Lung (tissue), 12 donors: ENCODE results near the gene EFNA1. TPM values are rescaled to one million over a fixed set of nuclear protein-coding genes. Genes with fewer than 3 reads are reported as not detected.

Experiments used
- ATAC-seq: fragments of 200-7000 bp; cut with Tn5 transposase; one replicate; pipeline ENCODE4 v1.9.1; 2020; ENCODE audit warnings: moderate number of reproducible peaks; ENCODE audit not compliant: insufficient read depth, low FRiP score
- DNase-seq, 3 donors: peaks; one replicate each; pipeline ENCODE4 v3.0.0-alpha.2; 2013 to 2017
- H3K27ac ChIP-seq, 2 donors: one replicate each; pipeline ENCODE4 v1.5.1; 2013; ENCODE audit warnings: mild to moderate bottlenecking in 2 of 2, moderate library complexity in 2 of 2, control low read depth in 1 of 2, inconsistent platforms in 1 of 2, low read depth in 1 of 2, low read length in 1 of 2
- H3K27me3 ChIP-seq, 3 donors: one replicate each; pipeline ENCODE4 v1.5.1; 2013; ENCODE audit warnings: low read length in 2 of 3; ENCODE audit not compliant: control insufficient read depth in 3 of 3, insufficient read depth in 3 of 3
- H3K36me3 ChIP-seq, 4 donors: one replicate each; pipeline ENCODE4 v1.5.1; 2013; ENCODE audit warnings: low read length in 4 of 4, mild to moderate bottlenecking in 1 of 4, moderate library complexity in 1 of 4; ENCODE audit not compliant: control insufficient read depth in 4 of 4, insufficient read depth in 4 of 4
- H3K4me1 ChIP-seq, 5 donors: one replicate each; pipeline ENCODE4 v1.5.1; 2013; ENCODE audit warnings: low read length in 5 of 5, mild to moderate bottlenecking in 2 of 5, moderate library complexity in 1 of 5; ENCODE audit not compliant: control insufficient read depth in 5 of 5, insufficient read depth in 5 of 5
- H3K4me3 ChIP-seq: one replicate; pipeline ENCODE4 v1.5.1; 2013; ENCODE audit warnings: mild to moderate bottlenecking, control low read depth, moderate library complexity
- H3K9ac ChIP-seq, 2 donors: one replicate each; pipeline ENCODE4 v1.5.1; 2013; ENCODE audit warnings: low read length in 2 of 2, control low read depth in 1 of 2; ENCODE audit not compliant: insufficient read depth in 1 of 2
- H3K9me3 ChIP-seq, 4 donors: one replicate each; pipeline ENCODE4 v1.5.1; 2013; ENCODE audit warnings: low read length in 3 of 4, mild to moderate bottlenecking in 1 of 4, moderate library complexity in 1 of 4; ENCODE audit not compliant: control insufficient read depth in 4 of 4, insufficient read depth in 3 of 4
- CTCF ChIP-seq: IDR thresholded peaks from 2 replicates; pipeline ENCODE4 v1.5.1; 2012; ENCODE audit warnings: mild to moderate bottlenecking; ENCODE audit errors: control extremely low read depth, extremely low read depth
- WGBS, 2 donors: extraction: QIAGEN DNeasy Blood & Tissue Kit; methylation state at CpG; one replicate each; pipeline ENCODE4 v1.1.7; 2013; 5-methylcytosine and 5-hydroxymethylcytosine counted together
- polyA plus RNA-seq, 2 donors: library from polyadenylated mRNA; stranded (reverse); fragments of 200-250 nt; gene quantifications; one replicate each; pipeline ENCODE4 v1.2.1, GENCODE V29; 2013
- total RNA-seq, 2 donors: library from RNA; depleted of rRNA in 1 of 2; stranded (reverse); fragments of >200 nt in 1 of 2; gene quantifications; one replicate each; pipeline ENCODE4 v1.2.1, GENCODE V29; 2014 to 2021
- donor health status: control.
- donor health status: control.
- donor health status: Bipolar disorder and iron deficiency.
- donor health status: healthy.
- donor health status: DM: yes; HTN: yes; CAD: no.

EFNA1 gene
- total and polyA plus RNA-seq, 4 donors, result 111 to 202 (median 168) TPM

GRCh38 chr1:155175927-155176371, 48.3 kb downstream of the EFNA1 start:
- Histone ChIP-seq H3K36me3 (no peaks in the 10 kb centered on the region), H3K27ac (no peak overlapping the region), H3K9me3 (no peaks in the 10 kb centered on the region), H3K9ac (no peak overlapping the region), H3K27me3 (no peaks in the 10 kb centered on the region), H3K4me3 (no peak overlapping the region), H3K4me1 (peaks cover 0 to 29% (median 3%) of the 10 kb centered on the region in 5 donors)
- no peak for TF ChIP-seq CTCF
- WGBS, 2 donors, result 56 to 74% methylated on average over 9 of the region's 9 CpGs
- no peak for ATAC-seq
- no peak for DNase-seq

GRCh38 chr1:155176544-155177071, 48.9 kb downstream of the EFNA1 start:
- Histone ChIP-seq H3K36me3 (no peaks in the 10 kb centered on the region), H3K9ac (no peak overlapping the region), H3K4me3 (no peak overlapping the region), H3K27ac (peak overlapping the region in 1 of 2 donors; percentile 33), H3K9me3 (no peaks in the 10 kb centered on the region), H3K4me1 (peaks cover 0 to 29% (median 3%) of the 10 kb centered on the region in 5 donors), H3K27me3 (no peaks in the 10 kb centered on the region)
- peak; percentile 82 for TF ChIP-seq CTCF
- ATAC-seq (peak; percentile 67), DNase-seq (peak; percentile 78 to 83 (median 82))
- WGBS, 2 donors, result 59 to 63% methylated on average over 8 of the region's 8 CpGs

GRCh38 chr1:155177192-155177917, 49.7 kb downstream of the EFNA1 start:
- H3K9me3 ChIP-seq, result peaks cover 0 to 2% (median 0%) of the 10 kb centered on the region in 4 donors
- DNase-seq (no peak), ATAC-seq (no peak)
- WGBS, 2 donors, result 62 to 83% methylated on average over 11 of the region's 11 CpGs
- no peaks in the 10 kb centered on the region for H3K27me3 ChIP-seq
- no peak overlapping the region for H3K9ac ChIP-seq
- no peak for TF ChIP-seq CTCF
- H3K27ac ChIP-seq, result peak overlapping the region in 1 of 2 donors; percentile 57
- H3K4me1 ChIP-seq, result peaks cover 0 to 23% (median 3%) of the 10 kb centered on the region in 5 donors
- H3K36me3 ChIP-seq, result no peaks in the 10 kb centered on the region
- no peak overlapping the region for H3K4me3 ChIP-seq
